K562 (cell line): ENCODE measurements around the gene RIC8B. TPM values are rescaled to one million over a fixed set of nuclear protein-coding genes. Genes with fewer than 3 reads are reported as not detected.
A peak's percentile ranks its signal among the peaks of the same experiment; 100 is the strongest.

Experiments used
- ATAC-seq: fragments of 200-7000 bp; cut with Tn5 transposase; 3 replicates; pipeline ENCODE4 v1.9.1; 2020; ENCODE audit warnings: moderate library complexity
- BruUV-seq: library from RNA; stranded (reverse); fragments of 400-500 nt; replicated peaks from 2 replicates; lab custom pipeline; 2021; lab: Mats Ljungman, UMichigan
- CTCF ChIA-PET: fragments of 300-600 bp; formaldehyde crosslinking; extraction: SDS; loops from one replicate; lab custom pipeline; 2021; ENCODE audit warnings: low intra/inter-chr PET ratio; lab: Yijun Ruan, JAX
- POLR2A ChIA-PET: fragments of 300-600, 350-650 bp; sonication (Branson Sonifier 250); formaldehyde crosslinking; extraction: SDS; loops from one replicate; lab custom pipeline; 2021; ENCODE audit warnings: antibody characterized with exemption, inconsistent platforms; lab: Yijun Ruan, JAX
- DNase-seq, 4 experiments: peaks; one replicate each; pipeline versions ENCODE4 v3.0.0 to v3.0.0-alpha.2; 2011 to 2018; ENCODE audit warnings: low spot score in 3 of 4, mixed read lengths in 3 of 4; ENCODE audit errors: extremely low read depth in 1 of 4
- FAIRE-seq: peaks from 2 replicates; lab custom pipeline; 2011; peaks lifted over from hg19 to GRCh38; lab: Jason Lieb, UNC
- H2AFZ ChIP-seq: 2 replicates; pipeline ENCODE4 v1.6.0; 2011; ENCODE audit warnings: low read depth, low read length, control low read depth, inconsistent platforms
- H3K27ac ChIP-seq: fragments of 200-600 bp; 3 replicates; pipeline ENCODE4 v1.8.0; 2011; ENCODE audit warnings: low read depth, mild to moderate bottlenecking, control low read depth, inconsistent platforms, low read length, moderate library complexity, mixed read lengths; ENCODE audit errors: extremely low read depth
- H3K27me3 ChIP-seq, 2 experiments: fragments of 300-600 bp in 1 of 2; 2 replicates in 1 of 2; 3 replicates in 1 of 2; pipeline versions ENCODE4 v1.6.0 to v1.8.0; 2011; ENCODE audit warnings: inconsistent platforms in 2 of 2, low read length in 2 of 2, mild to moderate bottlenecking in 1 of 2, mixed read lengths in 1 of 2, moderate library complexity in 1 of 2; ENCODE audit not compliant: control insufficient read depth in 2 of 2, insufficient read depth in 2 of 2
- H3K36me3 ChIP-seq: fragments of 300-600 bp; 3 replicates; pipeline ENCODE4 v1.8.0; 2011; ENCODE audit warnings: mild to moderate bottlenecking, low read length, inconsistent platforms; ENCODE audit not compliant: control insufficient read depth, insufficient read depth
- H3K4me1 ChIP-seq, 2 experiments: fragments of 200-600 bp in 1 of 2; replicated peaks in 1 of 2; 2 replicates in 1 of 2; 3 replicates in 1 of 2; pipeline versions ENCODE4 v1.5.1 to v1.8.0; 2011; ENCODE audit warnings: inconsistent platforms in 2 of 2, low read length in 2 of 2, mild to moderate bottlenecking in 1 of 2, mixed read lengths in 1 of 2, moderate library complexity in 1 of 2; ENCODE audit not compliant: control insufficient read depth in 2 of 2, insufficient read depth in 2 of 2
- H3K4me2 ChIP-seq: 2 replicates; pipeline ENCODE4 v1.6.1; 2011; ENCODE audit warnings: low read length, control low read depth, inconsistent platforms, mixed read lengths; ENCODE audit not compliant: insufficient read depth
- H3K4me3 ChIP-seq: fragments of 200-600 bp; sonication (generic), shearing (Covaris generic); 2 replicates; pipeline ENCODE4 v1.5.1; 2016; ENCODE audit warnings: control low read depth, inconsistent platforms
- H3K79me2 ChIP-seq: fragments of 200-600 bp; 3 replicates; pipeline ENCODE4 v1.8.0; 2011; ENCODE audit warnings: low read length, inconsistent platforms; ENCODE audit not compliant: control insufficient read depth, insufficient read depth
- H3K9ac ChIP-seq, 2 experiments: 2 replicates each; pipeline versions ENCODE4 v1.6.0 to v1.6.1; 2011; ENCODE audit warnings: low read depth in 2 of 2, low read length in 2 of 2, control low read depth in 1 of 2, inconsistent platforms in 1 of 2, mild to moderate bottlenecking in 1 of 2, mixed read lengths in 1 of 2; ENCODE audit not compliant: insufficient read depth in 1 of 2
- H3K9me1 ChIP-seq: one replicate; pipeline ENCODE4 v1.6.0; 2011; ENCODE audit warnings: inconsistent platforms, mild to moderate bottlenecking, low read length, moderate library complexity; ENCODE audit not compliant: control insufficient read depth, insufficient read depth
- H3K9me3 ChIP-seq: replicated peaks from 2 replicates; pipeline ENCODE4 v1.5.1; 2011; ENCODE audit warnings: low read depth, low read length, inconsistent platforms; ENCODE audit not compliant: control insufficient read depth, insufficient read depth
- H4K20me1 ChIP-seq: replicated peaks from 2 replicates; pipeline ENCODE4 v1.6.1; 2011; ENCODE audit warnings: low read length, inconsistent platforms, mixed read lengths; ENCODE audit not compliant: control insufficient read depth, insufficient read depth
- CEBPB ChIP-seq: fragments of 450-650 bp; IDR thresholded peaks from 2 replicates; pipeline ENCODE4 v1.6.1; 2016; ENCODE audit warnings: missing genetic modification characterization, missing compliant biosample characterization
- EGR1 ChIP-seq: fragments of 450-650 bp; conservative IDR thresholded peaks from 2 replicates; pipeline ENCODE4 v1.6.1; 2017; ENCODE audit warnings: mild to moderate bottlenecking
- HNRNPLL ChIP-seq: fragments of 200-400 bp; formaldehyde crosslinking; IDR thresholded peaks from 2 replicates; pipeline ENCODE4 v1.6.1; 2017; ENCODE audit warnings: low read length, low read depth, mild to moderate bottlenecking; ENCODE audit not compliant: poor library complexity, severe bottlenecking
- KHSRP ChIP-seq: fragments of 450-650 bp; IDR thresholded peaks from 2 replicates; pipeline ENCODE4 v1.6.1; 2017
- NBN ChIP-seq: fragments of 450-650 bp; IDR thresholded peaks from 2 replicates; pipeline ENCODE4 v1.6.1; 2016; ENCODE audit warnings: low read depth, mild to moderate bottlenecking
- POLR3A ChIP-seq: IDR thresholded peaks from 2 replicates; pipeline ENCODE4 v1.6.1; 2011; ENCODE audit warnings: borderline replicate concordance, mild to moderate bottlenecking, moderate library complexity; ENCODE audit not compliant: insufficient read length, insufficient read depth; ENCODE audit errors: extremely low read depth
- SRSF9 ChIP-seq: fragments of 200-400 bp; formaldehyde crosslinking; IDR thresholded peaks from 2 replicates; pipeline ENCODE4 v1.6.1; 2017; ENCODE audit warnings: low read depth, low read length, borderline replicate concordance
- THRAP3 ChIP-seq: fragments of 450-650 bp; IDR thresholded peaks from 2 replicates; pipeline ENCODE4 v1.6.1; 2016; ENCODE audit warnings: mild to moderate bottlenecking, inconsistent platforms, borderline replicate concordance
- YY1 ChIP-seq, 3 experiments: IDR thresholded peaks; 2 replicates each; pipeline ENCODE4 v1.6.1; 2011; ENCODE audit warnings: low read length in 2 of 3, mild to moderate bottlenecking in 2 of 3, moderate library complexity in 2 of 3, borderline replicate concordance in 1 of 3, control low read depth in 1 of 3, low read depth in 1 of 3; ENCODE audit not compliant: insufficient read depth in 3 of 3, insufficient replicate concordance in 2 of 3, control insufficient read depth in 1 of 3, insufficient read length in 1 of 3; ENCODE audit errors: extremely low read depth in 1 of 3
- ZEB2 ChIP-seq: fragments of 450-650 bp; IDR thresholded peaks from 2 replicates; pipeline ENCODE4 v1.6.1; 2016
- ZFP36 ChIP-seq: fragments of 150-350 bp; IDR thresholded peaks from 2 replicates; pipeline ENCODE4 v1.6.1; 2018; ENCODE audit warnings: low read length, low read depth; ENCODE audit not compliant: partially characterized antibody
- ZKSCAN3 ChIP-seq: fragments of 250-450 bp; sonication (Bioruptor Pico); IDR thresholded peaks from 2 replicates; pipeline ENCODE4 v1.4.0; 2020
- WGBS: fragments of 100-300 bp; shearing (Covaris generic); methylation state at CpG from one replicate; pipeline ENCODE4 v1.1.6; 2016; ENCODE audit warnings: low coverage, mixed read lengths; ENCODE audit not compliant: insufficient coverage; ENCODE audit errors: missing lambda C conversion rate; 5-methylcytosine and 5-hydroxymethylcytosine counted together
- in situ Hi-C: fragments of 300-500 bp; cut with MboI; formaldehyde crosslinking; loops from 4 replicates; pipeline ENCODE4 v1.15.0; 2018; ENCODE audit warnings: inconsistent platforms, mixed read lengths
- intact Hi-C: fragments of 100-400 bp; cut with micrococcal nuclease; formaldehyde crosslinking; loops from 2 replicates; pipeline ENCODE4 v1.14.2; 2022
- polyA plus RNA-seq, 8 experiments: library from polyadenylated mRNA; depleted of rRNA in 4 of 8; stranded (reverse) in 5 of 8; unstranded in 3 of 8; fragments of >200 nt; fragmentation: Nextera tagmentation in 2 of 8; fragmentation: Illumina TruSeq in 1 of 8; extraction: Ambion mirVana in 2 of 8; extraction: Trizol in 1 of 8; gene quantifications; 2 replicates each; pipeline versions ENCODE4 v1.2.1 to v1.2.3, GENCODE V29; 2011 to 2014; ENCODE audit warnings: inconsistent platforms in 1 of 8, missing spikeins in 1 of 8
- total RNA-seq, 7 experiments: library from RNA; depleted of rRNA in 6 of 7; stranded (reverse); fragments of >200 nt in 6 of 7; fragmentation: Illumina TruSeq in 2 of 7; extraction: Trizol in 2 of 7; gene quantifications; 2 replicates each; pipeline versions ENCODE4 v1.2.1 to v1.2.3, GENCODE V29; 2011 to 2021; ENCODE audit warnings: low replicate concordance in 1 of 7
- TF ChIP-seq, protein P1 (sequence below): fragments of 250-450 bp; sonication (Bioruptor Pico); IDR thresholded peaks from 2 replicates; pipeline ENCODE4 v1.9.0; 2021; ENCODE audit warnings: mild to moderate bottlenecking
- TF ChIP-seq, protein P2 (sequence below): fragments of 250-450 bp; sonication (Bioruptor Pico); IDR thresholded peaks from 2 replicates; pipeline ENCODE4 v1.8.0; 2022; ENCODE audit warnings: inconsistent platforms
- TF ChIP-seq, protein P3 (sequence below): conservative IDR thresholded peaks from 2 replicates; pipeline ENCODE4 v1.6.1; 2011; ENCODE audit warnings: low read depth, mild to moderate bottlenecking, low read length; ENCODE audit not compliant: control insufficient read depth

The RIC8B gene
- total and polyA plus RNA-seq, 9 of the 15 experiments (the other 6 are each of a cell fraction or from before 2014, with no cell fraction given): 0.92 to 8.1 (median 4.8) TPM

DNA sequence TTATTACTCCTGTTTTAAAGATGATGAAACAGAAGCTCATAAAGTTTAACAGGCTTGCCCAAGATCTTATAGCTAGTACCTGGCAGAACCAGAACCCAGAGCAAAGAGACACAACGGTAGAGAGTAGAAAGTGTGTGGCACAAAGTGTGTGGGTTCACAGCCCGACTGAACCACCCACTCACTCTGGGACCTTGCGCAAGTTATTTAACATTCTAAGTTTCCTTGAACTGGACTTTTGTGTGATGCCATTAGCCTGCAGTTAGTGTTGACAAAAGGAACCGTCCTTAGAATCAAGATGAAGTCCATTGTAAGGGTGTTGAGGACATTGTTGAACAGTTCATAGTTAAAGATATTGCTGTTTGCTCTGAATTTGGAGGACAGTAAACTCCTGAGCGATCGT lies 29.9 kb upstream of the RIC8B start:
- H2AFZ ChIP-seq: peak overlapping the region; percentile 67
- WGBS: 19% methylated on average over 6 of the region's 6 CpGs
- H3K9me1 ChIP-seq: no peaks in the 10 kb centered on the region
- no peaks in the 10 kb centered on the region for H3K9me3 ChIP-seq
- H3K36me3 ChIP-seq: no peaks in the 10 kb centered on the region
- peaks cover 0 to 6% of the 10 kb centered on the region in 2 experiments; a peak in 2 of 5 replicates for H3K4me1 ChIP-seq
- H3K4me2 ChIP-seq: no peak overlapping the region
- no peak for FAIRE-seq
- no peak overlapping the region for H3K9ac ChIP-seq
- CTCF ChIA-PET: no interaction called here
- no peak for DNase-seq
- no peak for ATAC-seq
- peaks cover 4 to 10% of the 10 kb centered on the region in 2 experiments for H3K27me3 ChIP-seq
- no TSS peak for BruUV-seq
- no peak overlapping the region for H3K27ac ChIP-seq
- H3K4me3 ChIP-seq: no peak overlapping the region
- intact Hi-C loops (no loop called here), in situ Hi-C loops (no loop called here)
- POLR2A ChIA-PET: interaction anchor here (0.6 kb wide), 1 partner anchor 8 kb away, joined by 4 read pairs; no protein-coding TSS in a partner anchor
- no peaks in the 10 kb centered on the region for H3K79me2 ChIP-seq
- TF ChIP-seq, protein P1, sequence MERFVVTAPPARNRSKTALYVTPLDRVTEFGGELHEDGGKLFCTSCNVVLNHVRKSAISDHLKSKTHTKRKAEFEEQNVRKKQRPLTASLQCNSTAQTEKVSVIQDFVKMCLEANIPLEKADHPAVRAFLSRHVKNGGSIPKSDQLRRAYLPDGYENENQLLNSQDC (CRISPR knock-in tag): no peak
- no peak for TF ChIP-seq ZEB2
- TF ChIP-seq, protein P2, sequence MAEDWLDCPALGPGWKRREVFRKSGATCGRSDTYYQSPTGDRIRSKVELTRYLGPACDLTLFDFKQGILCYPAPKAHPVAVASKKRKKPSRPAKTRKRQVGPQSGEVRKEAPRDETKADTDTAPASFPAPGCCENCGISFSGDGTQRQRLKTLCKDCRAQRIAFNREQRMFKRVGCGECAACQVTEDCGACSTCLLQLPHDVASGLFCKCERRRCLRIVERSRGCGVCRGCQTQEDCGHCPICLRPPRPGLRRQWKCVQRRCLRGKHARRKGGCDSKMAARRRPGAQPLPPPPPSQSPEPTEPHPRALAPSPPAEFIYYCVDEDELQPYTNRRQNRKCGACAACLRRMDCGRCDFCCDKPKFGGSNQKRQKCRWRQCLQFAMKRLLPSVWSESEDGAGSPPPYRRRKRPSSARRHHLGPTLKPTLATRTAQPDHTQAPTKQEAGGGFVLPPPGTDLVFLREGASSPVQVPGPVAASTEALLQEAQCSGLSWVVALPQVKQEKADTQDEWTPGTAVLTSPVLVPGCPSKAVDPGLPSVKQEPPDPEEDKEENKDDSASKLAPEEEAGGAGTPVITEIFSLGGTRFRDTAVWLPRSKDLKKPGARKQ: no peak
- no peak for TF ChIP-seq ZFP36
- no peak for TF ChIP-seq NBN
- no peak for TF ChIP-seq YY1 (IDR thresholded peaks at IDR 0.05; ENCODE audit: borderline replicate concordance in 1 of 3, control insufficient read depth in 1 of 3, extremely low read depth in 1 of 3, insufficient read depth in 3 of 3, insufficient read length in 1 of 3, insufficient replicate concordance in 2 of 3, low read depth in 1 of 3, low read length in 2 of 3)
- TF ChIP-seq, protein P3, sequence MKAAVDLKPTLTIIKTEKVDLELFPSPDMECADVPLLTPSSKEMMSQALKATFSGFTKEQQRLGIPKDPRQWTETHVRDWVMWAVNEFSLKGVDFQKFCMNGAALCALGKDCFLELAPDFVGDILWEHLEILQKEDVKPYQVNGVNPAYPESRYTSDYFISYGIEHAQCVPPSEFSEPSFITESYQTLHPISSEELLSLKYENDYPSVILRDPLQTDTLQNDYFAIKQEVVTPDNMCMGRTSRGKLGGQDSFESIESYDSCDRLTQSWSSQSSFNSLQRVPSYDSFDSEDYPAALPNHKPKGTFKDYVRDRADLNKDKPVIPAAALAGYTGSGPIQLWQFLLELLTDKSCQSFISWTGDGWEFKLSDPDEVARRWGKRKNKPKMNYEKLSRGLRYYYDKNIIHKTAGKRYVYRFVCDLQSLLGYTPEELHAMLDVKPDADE: no peak
- no peak for TF ChIP-seq KHSRP
- peak; percentile 67 for TF ChIP-seq CEBPB
- TF ChIP-seq SRSF9: no peak
- no peak for TF ChIP-seq THRAP3
- 0 out of 2 replicates have a peak, but pooled peaks have one; percentile 31 for TF ChIP-seq EGR1
- TF ChIP-seq HNRNPLL: no peak
- TF ChIP-seq ZKSCAN3 (CRISPR knock-in tag): no peak
- TF ChIP-seq POLR3A: no peak
- H4K20me1 ChIP-seq: no peaks in the 10 kb centered on the region
